Measurements from ENCODE around the gene DGUOK.
A peak's percentile ranks its signal among the peaks of the same experiment; 100 is the strongest.
"Not testable (repeated sequence)": the region's sequence is repeated elsewhere in the genome, so short reads cannot be mapped to it uniquely, and the experiment has no call there.

Gene DGUOK

DNA sequence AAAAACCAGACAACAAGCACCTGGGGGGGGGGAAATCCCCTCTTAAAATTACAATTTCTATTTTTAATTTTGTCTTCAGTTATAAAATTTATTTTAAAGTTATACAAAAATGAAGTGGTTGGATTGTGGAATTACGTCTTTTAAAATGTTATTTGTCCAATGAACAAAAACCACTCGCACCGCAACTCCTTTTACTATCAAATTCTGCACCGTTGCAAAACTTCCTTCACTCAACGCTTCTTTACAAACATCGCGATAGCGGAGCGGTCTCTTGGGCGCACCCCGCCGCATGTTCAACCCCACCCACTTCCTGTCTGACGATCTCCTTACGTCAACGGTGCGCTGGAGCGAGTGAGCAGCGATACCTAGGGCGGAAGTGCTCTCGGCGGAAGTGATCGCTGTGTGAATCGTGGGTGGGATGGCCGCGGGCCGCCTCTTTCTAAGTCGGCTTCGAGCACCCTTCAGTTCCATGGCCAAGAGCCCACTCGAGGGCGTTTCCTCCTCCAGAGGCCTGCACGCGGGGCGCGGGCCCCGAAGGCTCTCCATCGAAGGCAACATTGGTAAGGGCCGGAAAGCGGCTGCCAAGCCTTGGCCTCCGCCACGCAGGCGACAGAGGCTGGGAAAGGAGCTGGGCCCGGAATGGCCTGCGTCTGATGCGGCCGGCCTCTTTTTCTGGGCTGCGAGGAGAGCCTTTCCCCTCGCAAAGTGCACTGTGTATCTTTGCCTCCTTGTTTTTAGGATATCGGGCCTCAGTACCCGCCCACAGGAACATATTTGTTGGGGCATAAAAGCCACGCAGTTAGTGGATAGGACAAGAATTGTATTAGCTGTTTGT, at the start of gene DGUOK:
Gene DGUOK (plus strand): TSS at position 388 of the 835 bp plus-strand sequence. CDS start 31 bp downstream, at position 419.
- Histone ChIP-seq H3K79me2 (ENCODE audit: insufficient read depth, low read length) (peaks cover 43% of the 10 kb centered on the region), H3K4me3 (ENCODE audit: low read depth, low read length, poor library complexity, severe bottlenecking) (peak within 1 kb of the TSS; percentile 89), H3K4me2 (ENCODE audit: low read length) (peak within 1 kb of the TSS; percentile 75), H3K4me1 (ENCODE audit: insufficient read depth, low read length, severe bottlenecking) (peaks cover 30% of the 10 kb centered on the region), H3F3A (ENCODE audit: insufficient read depth, low read length) (no peaks in the 10 kb centered on the region), H3K36me3 (ENCODE audit: insufficient read depth, low read length) (0 out of 2 replicates have a peak, but pooled peaks cover 7% of the 10 kb centered on the region), H2AFZ (ENCODE audit: low read length) (peak within 1 kb of the TSS; percentile 44), H3K27me3 (ENCODE audit: insufficient read depth, low read length) (no peaks in the 10 kb centered on the region), H3K9ac (ENCODE audit: low read length) (peak within 1 kb of the TSS; percentile 87), H4K20me1 (ENCODE audit: insufficient read depth, low read length) (no peaks in the 10 kb centered on the region), H3K9me2 (ENCODE audit: low read depth, low read length) (no peaks in the 10 kb centered on the region), H3K27ac (ENCODE audit: low read depth, low read length, poor library complexity, severe bottlenecking) (peak within 1 kb of the TSS; percentile 55), H3K9me3 (ENCODE audit: low read length) (no peaks in the 10 kb centered on the region)
- no peak for TF ChIP-seq EZH2 (IDR thresholded peaks at IDR 0.05; ENCODE audit: borderline replicate concordance, low read length)
- TF ChIP-seq, protein P1, sequence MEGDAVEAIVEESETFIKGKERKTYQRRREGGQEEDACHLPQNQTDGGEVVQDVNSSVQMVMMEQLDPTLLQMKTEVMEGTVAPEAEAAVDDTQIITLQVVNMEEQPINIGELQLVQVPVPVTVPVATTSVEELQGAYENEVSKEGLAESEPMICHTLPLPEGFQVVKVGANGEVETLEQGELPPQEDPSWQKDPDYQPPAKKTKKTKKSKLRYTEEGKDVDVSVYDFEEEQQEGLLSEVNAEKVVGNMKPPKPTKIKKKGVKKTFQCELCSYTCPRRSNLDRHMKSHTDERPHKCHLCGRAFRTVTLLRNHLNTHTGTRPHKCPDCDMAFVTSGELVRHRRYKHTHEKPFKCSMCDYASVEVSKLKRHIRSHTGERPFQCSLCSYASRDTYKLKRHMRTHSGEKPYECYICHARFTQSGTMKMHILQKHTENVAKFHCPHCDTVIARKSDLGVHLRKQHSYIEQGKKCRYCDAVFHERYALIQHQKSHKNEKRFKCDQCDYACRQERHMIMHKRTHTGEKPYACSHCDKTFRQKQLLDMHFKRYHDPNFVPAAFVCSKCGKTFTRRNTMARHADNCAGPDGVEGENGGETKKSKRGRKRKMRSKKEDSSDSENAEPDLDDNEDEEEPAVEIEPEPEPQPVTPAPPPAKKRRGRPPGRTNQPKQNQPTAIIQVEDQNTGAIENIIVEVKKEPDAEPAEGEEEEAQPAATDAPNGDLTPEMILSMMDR (IDR thresholded peaks at IDR 0.05; ENCODE audit: low read length): no peak

DNA sequence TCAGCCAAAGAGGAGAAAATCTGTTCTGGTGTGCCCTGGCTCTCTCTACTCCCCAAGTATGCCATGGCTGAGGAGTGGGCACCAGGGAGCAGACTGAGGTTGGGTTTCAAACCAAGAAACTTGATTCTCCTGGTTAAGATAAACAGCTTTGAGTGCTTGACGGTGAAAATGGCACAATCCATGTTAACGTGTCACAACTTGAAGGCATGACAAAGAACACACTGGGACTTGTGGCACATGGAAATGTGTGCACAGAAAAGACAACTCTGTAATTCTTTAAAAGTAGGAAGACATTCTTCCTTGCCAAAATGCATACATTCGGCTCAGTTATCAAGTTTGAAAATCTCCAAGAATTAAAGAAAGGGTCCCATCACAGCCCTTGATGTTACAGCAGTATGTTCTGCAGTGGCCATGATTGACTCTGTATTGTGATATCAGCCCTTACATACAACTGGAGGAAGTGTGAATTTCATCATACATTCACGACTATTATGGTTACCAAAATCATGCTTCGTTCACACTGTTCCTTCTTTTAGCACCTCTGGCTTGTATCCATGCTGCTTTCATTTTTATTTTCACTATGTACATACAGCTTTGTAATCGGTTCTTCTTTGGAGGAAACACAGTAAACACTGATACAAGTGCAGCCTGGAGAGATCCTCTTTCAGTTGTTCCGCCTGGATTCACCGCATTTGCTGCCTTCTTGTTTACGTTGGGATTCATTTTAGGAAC, 49.4 kb upstream of the DGUOK start:
- Histone ChIP-seq H3K4me2 (ENCODE audit: low read length) (no peak overlapping the region), H2AFZ (ENCODE audit: low read length) (no peak overlapping the region)

DNA sequence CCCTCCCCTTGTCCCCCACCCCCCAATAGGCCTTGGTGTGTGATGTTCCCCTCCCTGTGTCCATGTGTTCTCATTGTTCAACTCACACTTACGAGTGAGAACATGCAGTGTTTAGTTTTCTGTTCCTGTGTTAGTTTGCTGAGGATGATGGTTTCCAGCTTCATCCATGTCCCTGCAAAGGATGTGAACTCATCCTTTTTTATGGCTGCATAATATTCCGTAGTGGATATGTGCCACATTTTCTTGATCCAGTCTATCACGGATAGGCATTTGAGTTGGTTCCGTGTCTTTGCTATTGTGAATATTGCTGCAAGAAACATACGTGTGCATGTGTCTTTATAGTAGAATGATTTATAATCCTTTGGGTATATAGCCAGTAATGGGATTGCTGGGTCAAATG, 48.7 kb upstream of the DGUOK start:
- H3K4me2 ChIP-seq (ENCODE audit: low read length); H4K20me1 ChIP-seq (ENCODE audit: insufficient read depth, low read length); H3K36me3 ChIP-seq (ENCODE audit: insufficient read depth, low read length); H3F3A ChIP-seq (ENCODE audit: insufficient read depth, low read length); H3K9me3 ChIP-seq (ENCODE audit: low read length); H2AFZ ChIP-seq (ENCODE audit: low read length); H3K9me2 ChIP-seq (ENCODE audit: low read depth, low read length); H3K4me3 ChIP-seq (ENCODE audit: low read depth, low read length, poor library complexity, severe bottlenecking); H3K9ac ChIP-seq (ENCODE audit: low read length); H3K4me1 ChIP-seq (ENCODE audit: insufficient read depth, low read length, severe bottlenecking); H3K79me2 ChIP-seq (ENCODE audit: insufficient read depth, low read length); H3K27ac ChIP-seq (ENCODE audit: low read depth, low read length, poor library complexity, severe bottlenecking); H3K27me3 ChIP-seq (ENCODE audit: insufficient read depth, low read length): not testable (repeated sequence)

More for the DNA sequence above, 49.4 kb upstream of the DGUOK start:
- H3K4me1 ChIP-seq (ENCODE audit: insufficient read depth, low read length, severe bottlenecking): no peaks in the 10 kb centered on the region
- no peaks in the 10 kb centered on the region for H3K79me2 ChIP-seq (ENCODE audit: insufficient read depth, low read length)
- no peaks in the 10 kb centered on the region for H4K20me1 ChIP-seq (ENCODE audit: insufficient read depth, low read length)
- H3K9me2 ChIP-seq (ENCODE audit: low read depth, low read length): no peaks in the 10 kb centered on the region
- H3K36me3 ChIP-seq (ENCODE audit: insufficient read depth, low read length): no peaks in the 10 kb centered on the region
- H3F3A ChIP-seq (ENCODE audit: insufficient read depth, low read length): no peaks in the 10 kb centered on the region
- H3K9me3 ChIP-seq (ENCODE audit: low read length): no peaks in the 10 kb centered on the region
- H3K27ac ChIP-seq (ENCODE audit: low read depth, low read length, poor library complexity, severe bottlenecking): no peak overlapping the region
- TF ChIP-seq, protein P1 (IDR thresholded peaks at IDR 0.05; ENCODE audit: low read length): no peak
- TF ChIP-seq EZH2 (IDR thresholded peaks at IDR 0.05; ENCODE audit: borderline replicate concordance, low read length): no peak
- H3K27me3 ChIP-seq (ENCODE audit: insufficient read depth, low read length): no peaks in the 10 kb centered on the region
- no peak overlapping the region for H3K9ac ChIP-seq (ENCODE audit: low read length)
- no peak overlapping the region for H3K4me3 ChIP-seq (ENCODE audit: low read depth, low read length, poor library complexity, severe bottlenecking)

Measured in OCI-LY1 (cell line).